Endothelial cell of umbilical vein (primary cell): Measurements from ENCODE around the gene LHX6. TPM values are rescaled to one million over a fixed set of nuclear protein-coding genes. Genes with fewer than 3 reads are reported as not detected.

Experiments
- BruUV-seq: library from RNA; stranded (reverse); fragments of 400-500 nt; replicated peaks from 2 replicates; lab custom pipeline; 2021; lab: Mats Ljungman, UMichigan
- CTCF ChIA-PET: fragments of 300-600, 350-600 bp; sonication (Branson Sonifier 250); formaldehyde crosslinking; loops from one replicate; lab custom pipeline; 2021; ENCODE audit warnings: antibody characterized with exemption, inconsistent platforms; lab: Charles Lee
- POLR2A ChIA-PET: fragments of 300-600, 350-600 bp; sonication (Branson Sonifier 250); formaldehyde crosslinking; loops from one replicate; lab custom pipeline; 2021; ENCODE audit warnings: antibody characterized with exemption, inconsistent platforms; lab: Charles Lee
- DNase-seq: peaks from one replicate; pipeline ENCODE4 v3.0.0-alpha.2; 2011; ENCODE audit warnings: low read depth, low spot score
- FAIRE-seq: peaks from 2 replicates; lab custom pipeline; 2011; peaks lifted over from hg19 to GRCh38; lab: Jason Lieb, UNC
- H2AFZ ChIP-seq: 2 replicates; pipeline ENCODE4 v1.6.0; 2012; ENCODE audit warnings: low read depth, low read length, control low read depth, inconsistent platforms
- H3K27ac ChIP-seq: 2 replicates; pipeline ENCODE4 v1.5.1; 2011; ENCODE audit warnings: low read depth, mild to moderate bottlenecking, control low read depth, low read length, moderate library complexity; ENCODE audit not compliant: insufficient read depth
- H3K27me3 ChIP-seq, 2 experiments: 2 replicates each; pipeline versions ENCODE4 v1.6.0 to v1.6.1; 2011; ENCODE audit warnings: low read length in 2 of 2, mixed read lengths in 1 of 2; ENCODE audit not compliant: control insufficient read depth in 2 of 2, insufficient read depth in 2 of 2
- H3K36me3 ChIP-seq, 2 experiments: 2 replicates in 1 of 2; 3 replicates in 1 of 2; pipeline ENCODE4 v1.5.1; 2011; ENCODE audit warnings: low read length in 2 of 2, mild to moderate bottlenecking in 1 of 2, moderate library complexity in 1 of 2; ENCODE audit not compliant: control insufficient read depth in 2 of 2, insufficient read depth in 2 of 2; ENCODE audit errors: extremely low read depth in 1 of 2
- H3K4me1 ChIP-seq: 3 replicates; pipeline ENCODE4 v1.5.1; 2011; ENCODE audit warnings: mild to moderate bottlenecking, low read length; ENCODE audit not compliant: control insufficient read depth, insufficient read depth; ENCODE audit errors: extremely low read depth
- H3K4me2 ChIP-seq: 2 replicates; pipeline ENCODE4 v1.6.1; 2011; ENCODE audit warnings: low read length, control low read depth, mixed read lengths; ENCODE audit not compliant: insufficient read depth
- H3K4me3 ChIP-seq, 3 experiments: fragments of 200-600 bp in 1 of 3; sonication (generic), shearing (Covaris generic) in 1 of 3; replicated peaks in 1 of 3; 2 replicates each; pipeline ENCODE4 v1.5.1; 2011 to 2016; ENCODE audit warnings: control low read depth in 3 of 3, low read length in 3 of 3, mild to moderate bottlenecking in 2 of 3, inconsistent platforms in 1 of 3, low read depth in 1 of 3, moderate library complexity in 1 of 3; ENCODE audit not compliant: insufficient read depth in 1 of 3
- H3K79me2 ChIP-seq: 2 replicates; pipeline ENCODE4 v1.6.0; 2012; ENCODE audit warnings: low read length, inconsistent platforms; ENCODE audit not compliant: control insufficient read depth, insufficient read depth
- H3K9ac ChIP-seq: replicated peaks from 2 replicates; pipeline ENCODE3; 2011; ENCODE audit warnings: low read length, control low read depth; ENCODE audit not compliant: insufficient read depth; ENCODE audit errors: extremely low read depth
- H3K9me1 ChIP-seq: replicated peaks from 3 replicates; pipeline ENCODE4 v1.6.0; 2011; ENCODE audit warnings: mild to moderate bottlenecking, low read length; ENCODE audit not compliant: control insufficient read depth, insufficient read depth; ENCODE audit errors: extremely low read depth
- H3K9me3 ChIP-seq: replicated peaks from 2 replicates; pipeline ENCODE4 v1.5.1; 2012; ENCODE audit warnings: low read length, inconsistent platforms; ENCODE audit not compliant: control insufficient read depth, insufficient read depth
- H4K20me1 ChIP-seq: replicated peaks from 2 replicates; pipeline ENCODE3; 2011; ENCODE audit warnings: mild to moderate bottlenecking, low read length; ENCODE audit not compliant: control insufficient read depth, insufficient read depth; ENCODE audit errors: extremely low read depth
- EZH2 ChIP-seq: IDR thresholded peaks from 2 replicates; pipeline ENCODE4 v1.6.1; 2012; ENCODE audit warnings: borderline replicate concordance, low read depth, mild to moderate bottlenecking, moderate library complexity, low read length, inconsistent platforms; ENCODE audit not compliant: severe bottlenecking
- FOS ChIP-seq: IDR thresholded peaks from 2 replicates; pipeline ENCODE4 v1.6.1; 2011; ENCODE audit warnings: mild to moderate bottlenecking, low read length, moderate library complexity, borderline replicate concordance; ENCODE audit not compliant: insufficient read depth
- JUN ChIP-seq: IDR thresholded peaks from 2 replicates; pipeline ENCODE4 v1.6.1; 2011; ENCODE audit warnings: borderline replicate concordance, low read depth; ENCODE audit not compliant: insufficient read length, insufficient read depth
- MAX ChIP-seq: IDR thresholded peaks from 2 replicates; pipeline ENCODE4 v1.6.1; 2011; ENCODE audit not compliant: insufficient read depth, insufficient read length
- MYC ChIP-seq: IDR thresholded peaks from one replicate; pipeline ENCODE4 v1.6.1; 2011; ENCODE audit warnings: mild to moderate bottlenecking, low read depth, low read length
- POLR2A ChIP-seq: IDR thresholded peaks from 2 replicates; pipeline ENCODE4 v1.6.1; 2012; ENCODE audit warnings: low read depth, mild to moderate bottlenecking, control low read depth, low read length
- dilution Hi-C: fragments of 300-500 bp; cut with MboI; formaldehyde crosslinking; loops from one replicate; pipeline ENCODE4 v1.15.0; 2019; ENCODE audit warnings: low sequenced_read_pairs; ENCODE audit not compliant: extremely low pct_ligation_motif_present
- intact Hi-C: fragments of 100-400 bp; cut with micrococcal nuclease; formaldehyde crosslinking; loops from one replicate; pipeline ENCODE4 v1.10.0; 2022
- polyA plus RNA-seq, 4 experiments: library from polyadenylated mRNA; depleted of rRNA in 3 of 4; stranded (reverse) in 3 of 4; unstranded in 1 of 4; fragments of >200 nt; gene quantifications; 2 replicates each; pipeline versions ENCODE4 v1.2.1 to v1.2.3, GENCODE V29; 2011 to 2012; ENCODE audit warnings: missing spikeins in 1 of 4
- total RNA-seq: library from RNA; stranded (reverse); gene quantifications from 2 replicates; pipeline ENCODE4 v1.2.3, GENCODE V29; 2021
- TF ChIP-seq, protein P1 (sequence below), 2 donors: IDR thresholded peaks; 1 replicate in 1 of 2; 2 replicates in 1 of 2; pipeline ENCODE4 v1.5.1; 2011; ENCODE audit warnings: low read length in 2 of 2, mild to moderate bottlenecking in 2 of 2, moderate library complexity in 2 of 2, control low read depth in 1 of 2, inconsistent platforms in 1 of 2, low read depth in 1 of 2; ENCODE audit not compliant: insufficient read depth in 1 of 2; ENCODE audit errors: extremely low read depth in 1 of 2

Gene LHX6
- total and polyA plus RNA-seq, 2 donors (not counting 3 experiments of a cell fraction or from before 2014, with no cell fraction given), result 2.4 to 18.4 TPM

GRCh38 chr9:122201641-122202040, 27.1 kb downstream of the LHX6 start:
- Histone ChIP-seq H3K27me3 (peaks cover 3 to 16% of the 10 kb centered on the region in 2 experiments), H3K36me3 (no peaks in the 10 kb centered on the region), H3K9me1 (no peaks in the 10 kb centered on the region), H3K4me2 (no peak overlapping the region), H3K27ac (no peak overlapping the region), H3K4me3 (no peak overlapping the region), H4K20me1 (no peaks in the 10 kb centered on the region), H3K9me3 (no peaks in the 10 kb centered on the region), H2AFZ (no peak overlapping the region), H3K79me2 (no peaks in the 10 kb centered on the region), H3K4me1 (no peaks in the 10 kb centered on the region), H3K9ac (no peak overlapping the region)
- no peak for DNase-seq
- intact Hi-C loops, result no loop called here
- POLR2A ChIA-PET, result interaction anchor here (0.6 to 0.7 kb wide), 2 partner anchors 46 to 63 kb away, joined by 3 read pairs; partner anchors contain the start of genes MRRF and RBM18
- dilution Hi-C loops, result no loop called here
- CTCF ChIA-PET, result interaction anchor here (1.0 to 2.2 kb wide), 4 partner anchors 15 to 149 kb away, joined by 3 to 9 read pairs (median 4); no protein-coding TSS in a partner anchor
- FAIRE-seq, result no peak
- TF ChIP-seq FOS (no peak), MAX (no peak), EZH2 (no peak), JUN (no peak), MYC (no peak), POLR2A (no peak)
- TF ChIP-seq, protein P1, sequence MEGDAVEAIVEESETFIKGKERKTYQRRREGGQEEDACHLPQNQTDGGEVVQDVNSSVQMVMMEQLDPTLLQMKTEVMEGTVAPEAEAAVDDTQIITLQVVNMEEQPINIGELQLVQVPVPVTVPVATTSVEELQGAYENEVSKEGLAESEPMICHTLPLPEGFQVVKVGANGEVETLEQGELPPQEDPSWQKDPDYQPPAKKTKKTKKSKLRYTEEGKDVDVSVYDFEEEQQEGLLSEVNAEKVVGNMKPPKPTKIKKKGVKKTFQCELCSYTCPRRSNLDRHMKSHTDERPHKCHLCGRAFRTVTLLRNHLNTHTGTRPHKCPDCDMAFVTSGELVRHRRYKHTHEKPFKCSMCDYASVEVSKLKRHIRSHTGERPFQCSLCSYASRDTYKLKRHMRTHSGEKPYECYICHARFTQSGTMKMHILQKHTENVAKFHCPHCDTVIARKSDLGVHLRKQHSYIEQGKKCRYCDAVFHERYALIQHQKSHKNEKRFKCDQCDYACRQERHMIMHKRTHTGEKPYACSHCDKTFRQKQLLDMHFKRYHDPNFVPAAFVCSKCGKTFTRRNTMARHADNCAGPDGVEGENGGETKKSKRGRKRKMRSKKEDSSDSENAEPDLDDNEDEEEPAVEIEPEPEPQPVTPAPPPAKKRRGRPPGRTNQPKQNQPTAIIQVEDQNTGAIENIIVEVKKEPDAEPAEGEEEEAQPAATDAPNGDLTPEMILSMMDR (IDR thresholded peaks at IDR 0.05; ENCODE audit: extremely low read depth in 1 of 2, insufficient read depth in 1 of 2, low read depth in 1 of 2, low read length in 2 of 2), result no peak
- no TSS peak for BruUV-seq
